Osteoblast (primary cell): ENCODE measurements around the gene GARRE1. TPM values are rescaled to one million over a fixed set of nuclear protein-coding genes. Genes with fewer than 3 reads are reported as not detected.
"Not testable (repeated sequence)": the region's sequence is repeated elsewhere in the genome, so short reads cannot be mapped to it uniquely, and the experiment has no call there.

Experiments used
- DNase-seq: peaks from one replicate; pipeline ENCODE4 v3.0.0; 2011; ENCODE audit warnings: low spot score, mixed read lengths; ENCODE audit not compliant: insufficient read length; ENCODE audit errors: missing footprints
- H2AFZ ChIP-seq: 2 replicates; pipeline ENCODE4 v1.6.0; 2011; ENCODE audit warnings: mild to moderate bottlenecking, low read length
- H3K27ac ChIP-seq: 2 replicates; pipeline ENCODE4 v1.5.1; 2011; ENCODE audit warnings: mild to moderate bottlenecking, low read depth, low read length, moderate library complexity
- H3K27me3 ChIP-seq: 2 replicates; pipeline ENCODE4 v1.6.0; 2012; ENCODE audit warnings: mild to moderate bottlenecking, control low read depth, inconsistent platforms, low read length, moderate library complexity; ENCODE audit not compliant: insufficient read depth
- H3K36me3 ChIP-seq: 2 replicates; pipeline ENCODE4 v1.5.1; 2011; ENCODE audit warnings: mild to moderate bottlenecking, low read length, control low read depth, moderate library complexity; ENCODE audit not compliant: insufficient read depth
- H3K4me1 ChIP-seq: 2 replicates; pipeline ENCODE4 v1.5.1; 2011; ENCODE audit warnings: mild to moderate bottlenecking, low read length, control low read depth, moderate library complexity; ENCODE audit not compliant: insufficient read depth
- H3K4me2 ChIP-seq: 2 replicates; pipeline ENCODE4 v1.6.0; 2011; ENCODE audit warnings: mild to moderate bottlenecking, low read length; ENCODE audit not compliant: insufficient read depth
- H3K4me3 ChIP-seq: fragments of 200-600 bp; sonication (generic); 3 replicates; pipeline ENCODE4 v1.5.1; 2012; ENCODE audit warnings: mild to moderate bottlenecking, low read length, inconsistent platforms; ENCODE audit not compliant: insufficient read depth
- H3K79me2 ChIP-seq: 2 replicates; pipeline ENCODE4 v1.6.0; 2012; ENCODE audit warnings: mild to moderate bottlenecking, low read length, control low read depth, inconsistent platforms; ENCODE audit not compliant: insufficient read depth
- H3K9me3 ChIP-seq: 2 replicates; pipeline ENCODE4 v1.5.1; 2011; ENCODE audit warnings: low read depth, low read length, control low read depth
- H4K20me1 ChIP-seq: 2 replicates; pipeline ENCODE4 v1.6.0; 2012; ENCODE audit warnings: mild to moderate bottlenecking, low read length, control low read depth; ENCODE audit not compliant: insufficient read depth
- total RNA-seq: library from RNA; depleted of rRNA; stranded (reverse); fragments of >200 nt; gene quantifications from 2 replicates; pipeline ENCODE4 v1.2.3, GENCODE V29; 2012
- TF ChIP-seq, protein P1 (sequence below): IDR thresholded peaks from 2 replicates; pipeline ENCODE4 v1.5.1; 2011; ENCODE audit warnings: mild to moderate bottlenecking, low read depth, low read length, moderate library complexity; ENCODE audit errors: extremely low read depth

GARRE1 gene
- total RNA-seq, 1 donor: 25.0 TPM

DNA sequence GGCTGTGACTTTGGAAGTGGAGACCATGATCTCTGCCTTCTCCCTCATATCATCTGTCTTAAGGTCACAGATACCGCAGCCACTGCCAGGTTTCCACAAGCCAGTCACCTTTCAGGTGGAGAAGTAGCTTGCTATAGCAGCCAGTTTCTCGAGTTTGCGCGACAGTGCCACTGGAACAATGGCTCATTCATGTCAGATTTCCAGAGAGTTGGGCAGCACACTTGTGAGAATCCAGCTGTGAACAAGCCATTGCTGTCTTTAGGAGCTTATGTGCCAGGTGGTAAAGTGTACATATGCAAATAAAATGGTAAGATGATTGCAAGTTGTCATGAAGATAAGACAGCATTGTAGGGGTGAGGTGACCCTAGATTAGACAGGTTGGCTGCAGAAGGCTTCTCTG is 22.3 kb downstream of the GARRE1 start:
- H3K4me2 ChIP-seq: no peak overlapping the region
- no peaks in the 10 kb centered on the region for H3K27me3 ChIP-seq
- H3K9me3 ChIP-seq: no peaks in the 10 kb centered on the region
- DNase-seq: no peak
- no peak overlapping the region for H3K4me3 ChIP-seq
- H2AFZ ChIP-seq: no peak overlapping the region
- H4K20me1 ChIP-seq: no peaks in the 10 kb centered on the region
- H3K79me2 ChIP-seq: peaks cover 78% of the 10 kb centered on the region
- peaks cover 27% of the 10 kb centered on the region for H3K4me1 ChIP-seq
- H3K27ac ChIP-seq: no peak overlapping the region
- H3K36me3 ChIP-seq: peaks cover 5% of the 10 kb centered on the region
- TF ChIP-seq, protein P1, sequence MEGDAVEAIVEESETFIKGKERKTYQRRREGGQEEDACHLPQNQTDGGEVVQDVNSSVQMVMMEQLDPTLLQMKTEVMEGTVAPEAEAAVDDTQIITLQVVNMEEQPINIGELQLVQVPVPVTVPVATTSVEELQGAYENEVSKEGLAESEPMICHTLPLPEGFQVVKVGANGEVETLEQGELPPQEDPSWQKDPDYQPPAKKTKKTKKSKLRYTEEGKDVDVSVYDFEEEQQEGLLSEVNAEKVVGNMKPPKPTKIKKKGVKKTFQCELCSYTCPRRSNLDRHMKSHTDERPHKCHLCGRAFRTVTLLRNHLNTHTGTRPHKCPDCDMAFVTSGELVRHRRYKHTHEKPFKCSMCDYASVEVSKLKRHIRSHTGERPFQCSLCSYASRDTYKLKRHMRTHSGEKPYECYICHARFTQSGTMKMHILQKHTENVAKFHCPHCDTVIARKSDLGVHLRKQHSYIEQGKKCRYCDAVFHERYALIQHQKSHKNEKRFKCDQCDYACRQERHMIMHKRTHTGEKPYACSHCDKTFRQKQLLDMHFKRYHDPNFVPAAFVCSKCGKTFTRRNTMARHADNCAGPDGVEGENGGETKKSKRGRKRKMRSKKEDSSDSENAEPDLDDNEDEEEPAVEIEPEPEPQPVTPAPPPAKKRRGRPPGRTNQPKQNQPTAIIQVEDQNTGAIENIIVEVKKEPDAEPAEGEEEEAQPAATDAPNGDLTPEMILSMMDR: no peak

DNA sequence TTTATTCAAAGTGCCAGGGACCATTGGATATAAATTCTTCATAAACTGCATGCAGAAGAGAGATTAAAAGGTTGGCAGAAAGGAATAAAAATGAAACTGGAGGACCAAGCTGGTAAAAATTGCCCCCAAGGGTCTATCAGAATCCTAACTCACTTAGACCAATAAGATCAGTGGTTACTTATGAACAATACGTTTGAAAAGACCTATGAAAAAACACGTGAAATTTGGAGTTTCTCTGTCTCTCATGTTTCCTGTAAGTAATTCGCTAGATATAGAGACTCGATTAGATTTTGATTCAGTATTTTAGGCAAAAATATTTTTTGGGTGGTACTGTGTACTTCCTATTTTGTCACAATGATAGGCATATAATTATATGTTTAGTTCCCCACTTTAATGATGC is 22.9 kb downstream of the GARRE1 start:
- peaks cover 77% of the 10 kb centered on the region for H3K79me2 ChIP-seq
- no peaks in the 10 kb centered on the region for H3K9me3 ChIP-seq
- H2AFZ ChIP-seq: no peak overlapping the region
- no peak overlapping the region for H3K4me2 ChIP-seq
- peaks cover 27% of the 10 kb centered on the region for H3K4me1 ChIP-seq
- H3K36me3 ChIP-seq: peaks cover 5% of the 10 kb centered on the region
- H3K4me3 ChIP-seq: no peak overlapping the region
- TF ChIP-seq, protein P1: no peak
- no peak for DNase-seq
- no peaks in the 10 kb centered on the region for H4K20me1 ChIP-seq
- no peak overlapping the region for H3K27ac ChIP-seq
- no peaks in the 10 kb centered on the region for H3K27me3 ChIP-seq

DNA sequence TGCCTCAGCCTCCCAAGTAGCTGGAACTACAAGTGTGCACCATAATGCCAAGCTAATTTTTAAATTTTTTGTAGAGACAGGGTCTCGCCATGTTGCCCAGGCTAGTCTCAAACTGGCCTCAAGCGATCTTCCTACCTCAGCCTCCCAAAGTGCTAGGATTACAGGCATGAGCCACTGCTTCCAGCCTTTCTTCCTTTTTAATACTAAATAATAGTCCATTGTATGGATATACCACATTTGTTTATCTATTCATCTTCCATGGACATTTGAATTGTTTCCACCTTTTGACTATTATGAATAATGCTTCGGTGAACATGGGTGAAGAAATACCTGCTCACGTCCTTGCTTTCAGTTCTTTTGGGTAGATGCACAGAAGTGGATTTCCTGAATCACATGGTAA is 24.4 kb downstream of the GARRE1 start:
- H3K9me3 ChIP-seq: no peaks in the 10 kb centered on the region
- no peak overlapping the region for H3K4me3 ChIP-seq
- H3K4me2 ChIP-seq: no peak overlapping the region
- H3K79me2 ChIP-seq: peaks cover 75% of the 10 kb centered on the region
- no peak overlapping the region for H3K27ac ChIP-seq
- peaks cover 12% of the 10 kb centered on the region for H3K4me1 ChIP-seq
- no peaks in the 10 kb centered on the region for H3K27me3 ChIP-seq
- TF ChIP-seq, protein P1: no peak
- DNase-seq: no peak
- H4K20me1 ChIP-seq: no peaks in the 10 kb centered on the region
- H2AFZ ChIP-seq: no peak overlapping the region
- H3K36me3 ChIP-seq: peaks cover 5% of the 10 kb centered on the region

DNA sequence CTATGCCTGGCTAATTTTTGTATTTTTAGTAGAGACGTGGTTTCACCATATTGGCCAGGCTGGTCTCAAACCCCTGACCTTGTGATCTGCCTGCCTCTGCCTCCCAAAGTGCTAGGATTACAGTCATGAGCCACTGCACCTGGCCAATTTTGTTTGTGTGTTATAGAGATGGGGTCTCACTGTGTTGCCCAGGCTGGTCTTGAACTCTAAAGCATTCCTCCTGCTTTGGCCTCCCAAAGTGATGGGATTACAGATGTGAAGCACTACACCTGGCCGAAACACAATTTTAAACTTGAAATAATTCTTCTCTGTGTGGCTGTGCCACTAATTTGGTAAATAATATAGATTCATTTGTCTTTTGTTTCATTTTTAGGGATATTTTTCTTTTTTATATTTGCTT is 27.1 kb downstream of the GARRE1 start:
- not testable (repeated sequence) for H3K4me1 ChIP-seq, H3K4me2 ChIP-seq, H3K9me3 ChIP-seq, H3K27ac ChIP-seq, H2AFZ ChIP-seq, H3K36me3 ChIP-seq, H4K20me1 ChIP-seq, DNase-seq, H3K27me3 ChIP-seq, H3K4me3 ChIP-seq
- H3K79me2 ChIP-seq: peaks cover 75% of the 10 kb centered on the region
